ENCODE data around the gene ZGRF1. TPM values are rescaled to one million over a fixed set of nuclear protein-coding genes. Genes with fewer than 3 reads are reported as not detected.
"Not testable (repeated sequence)": the region's sequence is repeated elsewhere in the genome, so short reads cannot be mapped to it uniquely, and the experiment has no call there.

The ZGRF1 gene
- total RNA-seq, 2 donors from 2014 or later = 2.9 to 8.9 TPM

DNA sequence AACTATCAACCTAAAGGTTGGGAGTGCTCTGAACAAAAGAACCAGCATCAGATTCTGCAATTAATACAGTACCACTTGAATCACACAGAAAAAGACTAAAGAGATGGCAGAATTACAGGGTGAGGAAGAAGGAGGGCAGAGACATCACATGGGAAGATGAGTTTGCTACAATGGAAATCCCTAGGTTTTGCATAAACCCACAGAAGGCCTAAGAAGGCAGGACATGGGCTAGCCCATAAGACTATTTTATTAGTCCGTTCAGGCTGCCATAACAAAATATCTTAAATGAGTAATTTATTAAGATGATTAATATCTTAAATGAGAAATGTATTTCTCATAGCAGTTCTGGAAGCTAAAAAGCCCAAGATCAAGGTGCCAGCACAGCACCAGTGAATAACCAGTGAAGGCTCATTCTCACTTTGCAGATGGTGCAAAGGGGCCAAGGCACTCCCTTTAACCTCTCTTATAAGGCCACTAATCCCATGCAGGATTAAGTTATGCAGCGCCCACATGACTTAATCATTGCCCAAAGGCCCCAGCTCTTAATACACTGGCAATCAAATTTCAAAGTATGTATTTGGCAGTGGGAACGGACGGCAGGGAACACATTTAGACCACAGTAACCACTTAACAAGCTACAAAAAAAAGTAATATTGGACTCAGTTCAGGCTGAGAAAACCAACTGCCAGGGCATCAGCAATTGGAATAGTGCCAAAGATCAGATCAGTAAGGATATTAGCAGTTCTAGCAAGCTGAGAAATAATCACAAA is 73.1 kb downstream of the ZGRF1 start:
- Histone ChIP-seq H3K27me3 (replicated peaks; ENCODE audit: insufficient read depth) (no peaks in the 10 kb centered on the region), H3K4me1 (replicated peaks) (no peaks in the 10 kb centered on the region), H3K4me3 (no peak overlapping the region), H3K36me3 (no peaks in the 10 kb centered on the region), H3K9me3 (no peaks in the 10 kb centered on the region), H3K27ac (no peak overlapping the region)
- intact Hi-C loops (cut with DNase I) = no loop called here
- DNase-seq (ENCODE audit: low spot score) = no peak
- no peak for TF ChIP-seq POLR2A (IDR thresholded peaks at IDR 0.05)
- WGBS = 78% methylated on average over 4 of the region's 4 CpGs

DNA sequence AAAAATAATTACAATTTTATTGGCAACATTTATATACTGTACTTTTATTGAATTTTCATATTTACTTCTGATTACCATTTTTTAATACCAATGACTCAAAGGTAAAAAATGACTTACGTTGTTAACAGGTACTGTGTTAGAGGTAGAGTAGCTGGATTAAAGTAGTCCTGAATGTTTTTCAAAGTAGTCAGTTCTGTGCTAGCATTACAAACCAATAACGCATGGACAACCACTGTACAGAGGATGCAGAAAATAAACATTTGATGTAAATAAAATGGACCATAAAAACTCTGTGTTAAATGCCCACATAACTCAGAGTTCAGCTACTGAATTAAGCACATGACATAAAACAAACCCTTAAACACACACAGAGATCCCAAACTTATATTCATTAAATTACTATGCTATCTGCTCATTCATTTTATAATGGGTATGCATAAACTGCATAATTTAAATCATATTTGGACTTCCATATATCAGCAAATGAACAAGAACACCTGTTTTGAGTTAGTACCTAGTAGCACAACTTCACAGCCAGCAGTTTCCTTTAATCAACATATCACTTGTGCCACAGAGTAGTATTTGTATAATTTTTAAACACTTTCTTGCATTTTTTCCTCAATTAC is 74.3 kb downstream of the ZGRF1 start:
- no peaks in the 10 kb centered on the region for H3K4me1 ChIP-seq (replicated peaks)
- H3K27me3 ChIP-seq (replicated peaks; ENCODE audit: insufficient read depth) = no peaks in the 10 kb centered on the region
- no peaks in the 10 kb centered on the region for H3K9me3 ChIP-seq
- WGBS = 88% methylated on average over 2 of the region's 2 CpGs
- no peak for DNase-seq (ENCODE audit: low spot score)
- H3K36me3 ChIP-seq = no peaks in the 10 kb centered on the region
- H3K27ac ChIP-seq = no peak overlapping the region
- no peak overlapping the region for H3K4me3 ChIP-seq
- intact Hi-C loops (cut with DNase I) = no loop called here
- TF ChIP-seq POLR2A (IDR thresholded peaks at IDR 0.05) (no peak), POLR2AphosphoS5 (IDR thresholded peaks at IDR 0.05) (no peak)
- TF ChIP-seq, protein P1, sequence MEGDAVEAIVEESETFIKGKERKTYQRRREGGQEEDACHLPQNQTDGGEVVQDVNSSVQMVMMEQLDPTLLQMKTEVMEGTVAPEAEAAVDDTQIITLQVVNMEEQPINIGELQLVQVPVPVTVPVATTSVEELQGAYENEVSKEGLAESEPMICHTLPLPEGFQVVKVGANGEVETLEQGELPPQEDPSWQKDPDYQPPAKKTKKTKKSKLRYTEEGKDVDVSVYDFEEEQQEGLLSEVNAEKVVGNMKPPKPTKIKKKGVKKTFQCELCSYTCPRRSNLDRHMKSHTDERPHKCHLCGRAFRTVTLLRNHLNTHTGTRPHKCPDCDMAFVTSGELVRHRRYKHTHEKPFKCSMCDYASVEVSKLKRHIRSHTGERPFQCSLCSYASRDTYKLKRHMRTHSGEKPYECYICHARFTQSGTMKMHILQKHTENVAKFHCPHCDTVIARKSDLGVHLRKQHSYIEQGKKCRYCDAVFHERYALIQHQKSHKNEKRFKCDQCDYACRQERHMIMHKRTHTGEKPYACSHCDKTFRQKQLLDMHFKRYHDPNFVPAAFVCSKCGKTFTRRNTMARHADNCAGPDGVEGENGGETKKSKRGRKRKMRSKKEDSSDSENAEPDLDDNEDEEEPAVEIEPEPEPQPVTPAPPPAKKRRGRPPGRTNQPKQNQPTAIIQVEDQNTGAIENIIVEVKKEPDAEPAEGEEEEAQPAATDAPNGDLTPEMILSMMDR (IDR thresholded peaks at IDR 0.05) = no peak

DNA sequence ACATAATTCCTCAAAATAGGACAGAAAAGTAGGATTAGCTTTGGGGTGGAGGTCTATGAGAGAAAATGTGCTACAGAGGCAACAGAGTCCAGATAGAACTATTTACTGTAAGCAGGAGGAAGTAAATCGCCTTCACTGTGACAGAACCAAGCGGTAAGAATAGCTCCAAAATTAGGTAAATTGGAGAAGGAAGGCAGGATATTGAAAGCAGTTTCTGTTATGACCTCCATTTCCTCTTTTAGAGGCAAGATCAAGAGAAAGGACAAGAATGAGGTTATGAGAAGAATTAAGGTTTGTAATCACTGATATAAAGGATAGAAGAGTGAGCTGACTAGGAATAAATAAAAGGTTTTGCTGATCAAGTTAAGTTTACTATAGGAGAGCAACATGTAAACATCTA is 76.6 kb downstream of the ZGRF1 start:
- H3K27ac ChIP-seq = no peak overlapping the region
- 88% methylated on average over 2 of the region's 2 CpGs for WGBS
- TF ChIP-seq POLR2A (IDR thresholded peaks at IDR 0.05) = no peak
- TF ChIP-seq POLR2AphosphoS5 (IDR thresholded peaks at IDR 0.05) = no peak
- TF ChIP-seq, protein P1 (IDR thresholded peaks at IDR 0.05) = no peak
- no peaks in the 10 kb centered on the region for H3K4me1 ChIP-seq (replicated peaks)
- intact Hi-C loops (cut with DNase I) = no loop called here
- H3K36me3 ChIP-seq = no peaks in the 10 kb centered on the region
- DNase-seq (ENCODE audit: low spot score) = no peak
- H3K4me3 ChIP-seq = no peak overlapping the region
- H3K9me3 ChIP-seq = no peaks in the 10 kb centered on the region
- H3K27me3 ChIP-seq (replicated peaks; ENCODE audit: insufficient read depth) = no peaks in the 10 kb centered on the region

DNA sequence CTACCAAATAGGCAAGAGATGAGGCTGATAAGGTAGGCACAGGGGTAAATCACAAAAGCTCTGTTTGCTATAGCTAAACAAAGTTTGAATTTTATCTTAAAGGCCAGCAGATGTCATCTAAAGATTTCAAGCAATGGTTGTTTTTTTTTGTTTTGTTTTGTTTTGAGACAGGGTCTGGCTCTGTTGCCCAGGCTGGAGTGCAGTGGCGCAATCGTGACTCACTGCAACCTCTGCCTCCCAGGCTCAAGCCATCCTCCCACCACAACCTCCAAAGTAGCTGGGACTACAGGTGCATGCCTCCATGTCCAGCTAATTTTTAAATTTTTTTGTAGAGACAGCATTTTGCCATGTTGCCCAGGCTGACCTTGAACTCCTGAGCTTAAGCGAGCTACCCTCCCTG is 77.7 kb downstream of the ZGRF1 start:
- no peaks in the 10 kb centered on the region for H3K9me3 ChIP-seq
- H3K4me1 ChIP-seq (replicated peaks) = no peaks in the 10 kb centered on the region
- no peaks in the 10 kb centered on the region for H3K36me3 ChIP-seq
- intact Hi-C loops (cut with DNase I) = no loop called here
- WGBS = 99% methylated on average over 3 of the region's 3 CpGs
- DNase-seq (ENCODE audit: low spot score) = no peak
- H3K27me3 ChIP-seq (replicated peaks; ENCODE audit: insufficient read depth) = no peaks in the 10 kb centered on the region
- H3K27ac ChIP-seq = no peak overlapping the region
- no peak overlapping the region for H3K4me3 ChIP-seq
- no peak for TF ChIP-seq POLR2A (IDR thresholded peaks at IDR 0.05)
- no peak for TF ChIP-seq POLR2AphosphoS5 (IDR thresholded peaks at IDR 0.05)

DNA sequence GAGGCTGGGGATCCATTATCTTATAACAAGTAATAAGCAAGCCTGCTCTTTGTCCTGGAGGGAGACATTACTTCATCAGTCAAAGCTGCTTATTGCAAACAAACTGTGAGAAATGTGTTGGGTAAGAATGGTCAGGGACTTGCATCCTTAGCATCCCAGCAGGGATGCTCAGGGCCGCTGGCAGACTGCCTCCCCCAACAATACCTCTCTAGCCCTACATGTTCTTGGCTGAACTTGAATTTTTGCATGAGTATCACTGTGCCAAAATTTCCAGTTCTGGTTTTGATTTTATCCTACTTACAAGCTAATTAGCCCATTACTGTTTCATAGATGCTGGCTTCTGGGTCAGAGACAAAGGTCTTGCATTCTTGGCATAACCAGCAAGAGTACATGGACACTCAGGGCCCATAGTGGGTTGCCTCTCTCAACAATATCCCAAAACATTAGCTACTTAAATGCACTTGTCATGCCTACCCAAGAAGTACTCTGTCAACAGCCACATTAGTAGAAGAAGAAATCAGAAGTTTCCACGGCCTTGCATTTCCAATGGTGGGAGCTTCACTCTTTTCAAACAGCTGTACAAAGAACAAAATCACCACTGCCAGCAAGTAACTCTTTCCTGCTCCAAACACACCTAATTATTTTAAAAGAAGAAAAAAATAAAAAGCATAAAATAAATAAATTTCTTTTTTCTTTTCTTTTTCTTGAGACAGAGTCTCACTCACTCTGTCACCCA is 78.9 kb downstream of the ZGRF1 start:
- Histone ChIP-seq H3K9me3 (no peaks in the 10 kb centered on the region), H3K4me3 (no peak overlapping the region), H3K36me3 (no peaks in the 10 kb centered on the region), H3K27ac (no peak overlapping the region), H3K4me1 (replicated peaks) (no peaks in the 10 kb centered on the region), H3K27me3 (replicated peaks; ENCODE audit: insufficient read depth) (no peaks in the 10 kb centered on the region)
- DNase-seq (ENCODE audit: low spot score) = no peak
- intact Hi-C loops (cut with DNase I) = no loop called here
- TF ChIP-seq, protein P1 (IDR thresholded peaks at IDR 0.05) = no peak
- no peak for TF ChIP-seq POLR2AphosphoS5 (IDR thresholded peaks at IDR 0.05)
- WGBS = 95% methylated on average over 2 of the region's 2 CpGs

DNA sequence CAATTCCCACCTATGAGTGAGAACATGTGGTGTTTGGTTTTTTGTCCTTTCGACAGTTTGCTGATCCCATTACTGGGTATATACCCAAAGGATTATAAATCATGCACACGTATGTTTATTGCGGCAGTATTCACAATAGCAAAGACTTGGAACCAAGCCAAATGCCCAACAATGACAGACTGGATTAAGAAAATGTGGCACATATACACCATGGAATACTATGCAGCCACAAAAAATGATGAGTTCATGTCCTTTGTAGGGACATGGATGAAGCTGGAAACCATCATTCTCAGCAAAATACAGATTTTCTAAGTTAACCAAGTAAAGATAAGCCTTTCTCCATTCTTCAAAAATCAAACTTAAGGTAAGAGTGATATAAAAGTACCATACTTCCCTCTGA is 82.4 kb downstream of the ZGRF1 start:
- H3K36me3 ChIP-seq; H3K4me1 ChIP-seq (replicated peaks); DNase-seq (ENCODE audit: low spot score); H3K27me3 ChIP-seq (replicated peaks; ENCODE audit: insufficient read depth); intact Hi-C loops (cut with DNase I); H3K27ac ChIP-seq; H3K9me3 ChIP-seq; H3K4me3 ChIP-seq: not testable (repeated sequence)
- WGBS = 93% methylated on average over 3 of the region's 3 CpGs
